ENCODE results near the gene NISCH.

DNA sequence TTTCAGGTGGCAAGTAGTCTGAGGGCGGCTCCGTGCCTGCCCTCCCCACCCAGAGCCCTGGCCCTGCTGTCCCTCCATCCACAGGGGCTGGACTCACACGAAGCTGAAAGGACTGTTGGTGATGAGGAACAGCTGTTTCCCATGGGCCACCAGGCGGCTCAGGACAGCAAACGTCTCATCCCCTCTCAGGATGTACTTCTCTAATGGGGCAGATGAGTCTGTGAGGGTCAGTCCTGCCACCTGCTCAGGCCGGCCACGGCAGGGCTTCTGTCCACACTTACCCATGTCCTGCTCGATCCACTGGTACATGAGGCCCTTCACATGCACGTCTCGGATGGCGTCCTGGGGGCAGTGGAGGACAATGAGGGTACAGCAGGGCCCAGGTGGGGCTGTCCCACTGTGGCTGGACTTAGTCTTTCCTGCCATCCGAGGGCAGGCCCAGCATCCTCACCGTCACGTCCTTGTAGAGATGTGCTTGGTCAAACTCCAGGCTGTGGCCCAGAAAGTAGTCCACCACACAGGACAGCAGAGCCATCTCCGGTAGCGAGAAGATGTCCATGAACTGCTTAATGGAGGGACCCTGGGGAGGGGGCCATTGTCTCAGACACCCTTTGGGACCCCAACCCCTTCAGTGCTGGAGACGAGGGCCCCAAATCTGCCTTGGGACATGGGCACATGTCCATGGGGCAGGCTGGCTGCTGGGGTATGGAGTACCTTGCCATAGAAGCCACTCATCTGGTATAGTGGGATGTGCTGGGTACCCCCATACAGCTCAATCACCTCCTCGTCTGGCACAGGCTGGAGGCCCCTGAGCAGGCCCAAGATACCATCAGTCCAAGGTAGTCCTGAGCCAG is 72.6 kb downstream of the NISCH start:
- TF ChIP-seq, protein P1, sequence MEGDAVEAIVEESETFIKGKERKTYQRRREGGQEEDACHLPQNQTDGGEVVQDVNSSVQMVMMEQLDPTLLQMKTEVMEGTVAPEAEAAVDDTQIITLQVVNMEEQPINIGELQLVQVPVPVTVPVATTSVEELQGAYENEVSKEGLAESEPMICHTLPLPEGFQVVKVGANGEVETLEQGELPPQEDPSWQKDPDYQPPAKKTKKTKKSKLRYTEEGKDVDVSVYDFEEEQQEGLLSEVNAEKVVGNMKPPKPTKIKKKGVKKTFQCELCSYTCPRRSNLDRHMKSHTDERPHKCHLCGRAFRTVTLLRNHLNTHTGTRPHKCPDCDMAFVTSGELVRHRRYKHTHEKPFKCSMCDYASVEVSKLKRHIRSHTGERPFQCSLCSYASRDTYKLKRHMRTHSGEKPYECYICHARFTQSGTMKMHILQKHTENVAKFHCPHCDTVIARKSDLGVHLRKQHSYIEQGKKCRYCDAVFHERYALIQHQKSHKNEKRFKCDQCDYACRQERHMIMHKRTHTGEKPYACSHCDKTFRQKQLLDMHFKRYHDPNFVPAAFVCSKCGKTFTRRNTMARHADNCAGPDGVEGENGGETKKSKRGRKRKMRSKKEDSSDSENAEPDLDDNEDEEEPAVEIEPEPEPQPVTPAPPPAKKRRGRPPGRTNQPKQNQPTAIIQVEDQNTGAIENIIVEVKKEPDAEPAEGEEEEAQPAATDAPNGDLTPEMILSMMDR (IDR thresholded peaks at IDR 0.05; ENCODE audit: low read depth, low read length) = no peak
- no peak for TF ChIP-seq EZH2phosphoT487 (IDR thresholded peaks at IDR 0.05; ENCODE audit: low read depth)

Measured in OCI-LY3 (cell line).